HL-60 (cell line): ENCODE data around the gene PAIP1.

Experiments used
- CTCF ChIP-seq: IDR thresholded peaks from one replicate; pipeline ENCODE4 v1.5.1; 2011; ENCODE audit warnings: low read length, control low read depth, inconsistent platforms; ENCODE audit not compliant: insufficient read depth
- REST ChIP-seq: IDR thresholded peaks from 2 replicates; pipeline ENCODE4 v1.6.1; 2012; ENCODE audit warnings: low read depth; ENCODE audit not compliant: insufficient replicate concordance

GRCh38 chr5:43554497-43554896, 2.4 kb downstream of the PAIP1 start:
- TF ChIP-seq CTCF (no peak), REST (no peak)
